Hematopoietic multipotent progenitor cell treated with erythropoietin and hydrocortisone succinate and interleukin-3 and kit ligand, for 4 days (in vitro differentiated cells): ENCODE measurements around the gene RAVER2.
"Not testable (repeated sequence)": the region's sequence is repeated elsewhere in the genome, so short reads cannot be mapped to it uniquely, and the experiment has no call there.

Experiments used
- DNase-seq: peaks from one replicate; pipeline ENCODE4 v3.0.0-alpha.2; 2015

RAVER2 gene

GRCh38 chr1:64744492-64745180 is at the start of gene RAVER2:
Gene RAVER2, plus strand, starts transcription at chr1:64745075. Its CDS starts 98 bp downstream, at chr1:64745173.
- DNase-seq, result peak; percentile 91

GRCh38 chr1:64696879-64697278 is 48.0 kb upstream of the RAVER2 start:
- DNase-seq, result no peak

GRCh38 chr1:64699327-64699726 is 45.5 kb upstream of the RAVER2 start:
- DNase-seq, result no peak

GRCh38 chr1:64701071-64701470 is 43.8 kb upstream of the RAVER2 start:
- no peak for DNase-seq

- DNase-seq, result no peak
Measured at GRCh38 chr1:64701886-64702285, 43.0 kb upstream of the RAVER2 start.

- DNase-seq, result not testable (repeated sequence)
Measured at GRCh38 chr1:64702670-64703069, 42.2 kb upstream of the RAVER2 start.

GRCh38 chr1:64703600-64703999 is 41.3 kb upstream of the RAVER2 start:
- DNase-seq, result no peak

- DNase-seq, result no peak
Measured at GRCh38 chr1:64705591-64705990, 39.3 kb upstream of the RAVER2 start.

GRCh38 chr1:64711266-64711665 is 33.6 kb upstream of the RAVER2 start:
- DNase-seq, result no peak

- no peak for DNase-seq
Measured at GRCh38 chr1:64712049-64712448, 32.8 kb upstream of the RAVER2 start.

- no peak for DNase-seq
Measured at GRCh38 chr1:64715186-64715585, 29.7 kb upstream of the RAVER2 start.

- no peak for DNase-seq
Measured at GRCh38 chr1:64721135-64721534, 23.7 kb upstream of the RAVER2 start.

- no peak for DNase-seq
Measured at GRCh38 chr1:64721576-64722145, 23.2 kb upstream of the RAVER2 start.

GRCh38 chr1:64727861-64728260 is 17.0 kb upstream of the RAVER2 start:
- no peak for DNase-seq

- DNase-seq, result no peak
Measured at GRCh38 chr1:64733581-64734286, 11.1 kb upstream of the RAVER2 start.

- DNase-seq, result no peak
Measured at GRCh38 chr1:64734287-64734652, 10.6 kb upstream of the RAVER2 start.

- not testable (repeated sequence) for DNase-seq
Measured at GRCh38 chr1:64740687-64741086, 4.2 kb upstream of the RAVER2 start.

GRCh38 chr1:64743954-64744491 is 852 bp upstream of the RAVER2 start:
- DNase-seq, result peak; percentile 24

GRCh38 chr1:64745181-64745985 is 508 bp downstream of the RAVER2 start:
- DNase-seq, result no peak

- DNase-seq, result peak; percentile 84
Measured at GRCh38 chr1:64745986-64746940, 1.4 kb downstream of the RAVER2 start.

GRCh38 chr1:64748222-64748621 is 3.3 kb downstream of the RAVER2 start:
- no peak for DNase-seq

- no peak for DNase-seq
Measured at GRCh38 chr1:64748706-64749105, 3.8 kb downstream of the RAVER2 start.
